ENCODE data around the gene PRKCD.

GRCh38 chr3:53242155-53242554, 81.1 kb downstream of the PRKCD start:
- TF ChIP-seq, protein P1, sequence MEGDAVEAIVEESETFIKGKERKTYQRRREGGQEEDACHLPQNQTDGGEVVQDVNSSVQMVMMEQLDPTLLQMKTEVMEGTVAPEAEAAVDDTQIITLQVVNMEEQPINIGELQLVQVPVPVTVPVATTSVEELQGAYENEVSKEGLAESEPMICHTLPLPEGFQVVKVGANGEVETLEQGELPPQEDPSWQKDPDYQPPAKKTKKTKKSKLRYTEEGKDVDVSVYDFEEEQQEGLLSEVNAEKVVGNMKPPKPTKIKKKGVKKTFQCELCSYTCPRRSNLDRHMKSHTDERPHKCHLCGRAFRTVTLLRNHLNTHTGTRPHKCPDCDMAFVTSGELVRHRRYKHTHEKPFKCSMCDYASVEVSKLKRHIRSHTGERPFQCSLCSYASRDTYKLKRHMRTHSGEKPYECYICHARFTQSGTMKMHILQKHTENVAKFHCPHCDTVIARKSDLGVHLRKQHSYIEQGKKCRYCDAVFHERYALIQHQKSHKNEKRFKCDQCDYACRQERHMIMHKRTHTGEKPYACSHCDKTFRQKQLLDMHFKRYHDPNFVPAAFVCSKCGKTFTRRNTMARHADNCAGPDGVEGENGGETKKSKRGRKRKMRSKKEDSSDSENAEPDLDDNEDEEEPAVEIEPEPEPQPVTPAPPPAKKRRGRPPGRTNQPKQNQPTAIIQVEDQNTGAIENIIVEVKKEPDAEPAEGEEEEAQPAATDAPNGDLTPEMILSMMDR (conservative IDR thresholded peaks at IDR 0.05; ENCODE audit: low read depth, low read length) = no peak
- TF ChIP-seq CHD1 (IDR thresholded peaks at IDR 0.05; ENCODE audit: low read depth, low read length) = no peak
- TF ChIP-seq POLR2A (IDR thresholded peaks at IDR 0.05; ENCODE audit: low read depth, low read length) = no peak
- TF ChIP-seq MAZ (IDR thresholded peaks at IDR 0.05; ENCODE audit: borderline replicate concordance, low read depth, low read length) = no peak
- no peak for TF ChIP-seq MAFK (IDR thresholded peaks at IDR 0.05; ENCODE audit: low read depth, low read length)
- no peak for TF ChIP-seq RAD21 (IDR thresholded peaks at IDR 0.05; ENCODE audit: low read length)
- no peak for TF ChIP-seq SMC3 (IDR thresholded peaks at IDR 0.05; ENCODE audit: low read depth, low read length)

All from IMR-90 (cell line).